ENCODE data around the gene TAF4. TPM values are rescaled to one million over a fixed set of nuclear protein-coding genes. Genes with fewer than 3 reads are reported as not detected.

The TAF4 gene
- total and polyA plus RNA-seq, 7 experiments from 2014 or later: 0.74 to 43.7 (median 20.8) TPM

DNA sequence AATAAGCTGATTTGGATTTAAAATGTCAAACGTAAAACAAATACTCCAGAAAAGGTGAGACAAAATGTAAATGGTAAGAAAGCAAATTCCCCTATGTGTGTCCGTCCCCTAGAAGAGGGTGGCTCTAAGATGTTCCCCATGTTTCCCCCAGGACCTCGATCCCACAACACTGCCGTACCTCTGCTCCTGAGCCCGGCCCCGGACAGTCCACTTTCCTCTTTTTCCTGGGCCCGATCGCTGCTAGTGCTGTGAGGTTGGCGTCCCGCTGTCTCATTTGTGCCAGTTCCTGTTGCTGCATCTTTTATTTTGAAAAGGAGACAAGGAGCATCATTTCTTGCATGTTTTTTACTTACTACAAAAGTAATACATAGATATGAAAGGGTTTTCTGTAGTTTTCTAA, 68.3 kb downstream of the TAF4 start:
- intact Hi-C loops (cut with micrococcal nuclease): no loop called here

DNA sequence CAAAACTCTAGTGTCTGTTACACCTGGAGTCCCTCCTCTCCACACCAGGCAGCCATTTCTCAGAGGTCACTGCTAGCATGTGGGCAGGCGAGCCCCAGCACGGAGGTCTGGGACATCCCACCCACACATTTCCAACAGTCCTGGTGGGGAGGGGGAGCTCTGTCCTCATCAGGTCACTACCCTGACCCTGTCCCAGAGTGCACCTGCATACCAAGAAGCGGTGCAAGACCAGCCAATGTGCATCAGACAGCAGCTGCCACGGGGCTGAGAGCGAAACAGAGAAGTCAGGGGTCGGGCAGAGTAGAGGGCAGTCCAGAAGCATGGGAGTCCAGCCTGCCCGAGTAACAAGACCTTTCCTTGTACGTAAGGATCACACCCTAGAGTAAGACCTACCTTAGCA, 71.1 kb downstream of the TAF4 start:
- CTCF ChIA-PET: interaction anchor here (0.5 kb wide), 1 partner anchor 29 kb away, joined by 3 read pairs; no protein-coding TSS in a partner anchor
- H3K27me3 ChIP-seq (ENCODE audit: control insufficient read depth in 2 of 2, insufficient read depth in 2 of 2, low read length in 2 of 2): no peaks in the 10 kb centered on the region
- POLR2A ChIA-PET: no interaction called here
- peaks cover 12 to 34% (median 16%) of the 10 kb centered on the region in 11 donors for H3K9me3 Mint-ChIP-seq
- H3K27ac ChIP-seq (ENCODE audit: low read depth, low read length): no peak overlapping the region
- H3K4me3 Mint-ChIP-seq: no peak overlapping the region
- peaks cover 0 to 6% (median 0%) of the 10 kb centered on the region in 3 experiments for H3K9me3 ChIP-seq (ENCODE audit: control insufficient read depth in 2 of 3, low read length in 3 of 3)
- no peaks in the 10 kb centered on the region for H3K27me3 Mint-ChIP-seq
- intact Hi-C loops (cut with micrococcal nuclease): no loop called here
- H3K4me3 ChIP-seq (ENCODE audit: low read length): no peak overlapping the region
- no peak for ATAC-seq
- no peak overlapping the region for H3K27ac Mint-ChIP-seq
- peaks cover 55 to 96% (median 85%) of the 10 kb centered on the region in 5 donors for H3K36me3 Mint-ChIP-seq
- H3K36me3 ChIP-seq (ENCODE audit: control insufficient read depth in 2 of 3, insufficient read depth in 3 of 3, low read length in 3 of 3): peaks cover 0 to 88% (median 9%) of the 10 kb centered on the region in 3 experiments
- H3K4me1 ChIP-seq (ENCODE audit: control insufficient read depth in 2 of 2, insufficient read depth in 2 of 2, low read length in 2 of 2): peaks cover 0 to 7% of the 10 kb centered on the region in 2 donors
- no peak for DNase-seq
- H3K4me1 Mint-ChIP-seq: peaks cover 0 to 13% (median 0%) of the 10 kb centered on the region in 7 donors

More for the DNA sequence above, 68.3 kb downstream of the TAF4 start:
- Mint-ChIP-seq H3K9me3 (peaks cover 0 to 12% (median 5%) of the 10 kb centered on the region in 11 donors), H3K4me1 (no peaks in the 10 kb centered on the region), H3K4me3 (no peak overlapping the region), H3K36me3 (peaks cover 45 to 89% (median 73%) of the 10 kb centered on the region in 5 donors), H3K27me3 (no peaks in the 10 kb centered on the region), H3K27ac (no peak overlapping the region)
- POLR2A ChIA-PET: no interaction called here
- H3K27me3 ChIP-seq (ENCODE audit: control insufficient read depth in 2 of 2, insufficient read depth in 2 of 2, low read length in 2 of 2): no peaks in the 10 kb centered on the region
- no peak for ATAC-seq
- peaks cover 0 to 88% (median 9%) of the 10 kb centered on the region in 3 experiments for H3K36me3 ChIP-seq (ENCODE audit: control insufficient read depth in 2 of 3, insufficient read depth in 3 of 3, low read length in 3 of 3)
- H3K27ac ChIP-seq (ENCODE audit: low read depth, low read length): no peak overlapping the region
- CTCF ChIA-PET: no interaction called here
- DNase-seq: no peak
- no peaks in the 10 kb centered on the region for H3K4me1 ChIP-seq (ENCODE audit: control insufficient read depth in 2 of 2, insufficient read depth in 2 of 2, low read length in 2 of 2)
- H3K4me3 ChIP-seq (ENCODE audit: low read length): no peak overlapping the region
- H3K9me3 ChIP-seq (ENCODE audit: control insufficient read depth in 2 of 3, low read length in 3 of 3): no peaks in the 10 kb centered on the region

DNA sequence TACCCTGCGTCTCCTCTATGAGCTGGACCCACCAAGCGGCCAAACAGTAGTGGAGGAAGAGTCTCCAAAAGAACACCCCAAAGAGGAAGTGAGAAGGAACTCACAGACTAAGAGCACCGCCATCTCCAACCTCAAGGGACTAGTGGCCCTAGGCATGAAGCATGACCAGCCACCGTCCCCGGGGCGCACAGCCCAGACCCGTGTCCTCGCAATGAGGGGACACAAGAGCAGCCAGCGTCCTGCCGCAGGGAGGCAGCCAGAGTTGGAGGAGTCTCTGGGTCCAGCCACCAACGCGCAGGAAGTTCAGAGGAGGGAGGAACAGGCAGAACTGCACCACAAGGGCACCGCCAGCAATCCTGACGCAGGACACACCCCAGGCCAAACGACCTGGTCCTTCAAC, 72.6 kb downstream of the TAF4 start:
- ChIA-PET CTCF (no interaction called here), POLR2A (no interaction called here)
- Histone ChIP-seq H3K27me3 (ENCODE audit: control insufficient read depth in 2 of 2, insufficient read depth in 2 of 2, low read length in 2 of 2) (no peaks in the 10 kb centered on the region), H3K4me3 (ENCODE audit: low read length) (no peak overlapping the region), H3K27ac (ENCODE audit: low read depth, low read length) (no peak overlapping the region), H3K4me1 (ENCODE audit: control insufficient read depth in 2 of 2, insufficient read depth in 2 of 2, low read length in 2 of 2) (peaks cover 0 to 7% of the 10 kb centered on the region in 2 donors), H3K9me3 (ENCODE audit: control insufficient read depth in 2 of 3, low read length in 3 of 3) (peaks cover 0 to 6% (median 0%) of the 10 kb centered on the region in 3 experiments), H3K36me3 (ENCODE audit: control insufficient read depth in 2 of 3, insufficient read depth in 3 of 3, low read length in 3 of 3) (peaks cover 0 to 84% (median 9%) of the 10 kb centered on the region in 3 experiments)
- ATAC-seq: no peak
- intact Hi-C loops (cut with micrococcal nuclease): no loop called here
- H3K4me1 Mint-ChIP-seq: peaks cover 0 to 19% (median 0%) of the 10 kb centered on the region in 7 donors
- no peak for DNase-seq
- peaks cover 55 to 95% (median 83%) of the 10 kb centered on the region in 5 donors for H3K36me3 Mint-ChIP-seq
- no peaks in the 10 kb centered on the region for H3K27me3 Mint-ChIP-seq
- peaks cover 12 to 34% (median 16%) of the 10 kb centered on the region in 11 donors for H3K9me3 Mint-ChIP-seq
- no peak overlapping the region for H3K27ac Mint-ChIP-seq
- no peak overlapping the region for H3K4me3 Mint-ChIP-seq

DNA sequence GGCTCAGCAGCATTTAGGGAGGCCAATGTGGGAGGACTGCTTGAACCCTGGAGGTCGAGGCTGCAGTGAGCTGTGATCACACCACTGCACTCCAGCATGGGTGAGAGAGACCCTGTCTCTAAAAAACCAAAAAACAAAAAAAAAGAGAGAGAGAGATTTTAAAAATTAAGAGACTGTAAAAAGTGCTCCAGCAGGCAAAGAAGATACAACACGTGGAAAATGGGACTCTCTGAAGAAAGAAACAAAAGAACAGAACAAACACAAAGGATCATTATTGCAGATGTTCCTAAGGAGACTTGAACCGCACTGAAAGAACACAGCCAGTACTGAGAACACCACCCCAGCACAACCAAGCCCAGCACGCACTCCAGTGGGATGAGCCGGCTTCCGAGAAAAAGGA, 74.2 kb downstream of the TAF4 start:
- H3K27me3 ChIP-seq (ENCODE audit: control insufficient read depth in 2 of 2, insufficient read depth in 2 of 2, low read length in 2 of 2): no peaks in the 10 kb centered on the region
- H3K36me3 ChIP-seq (ENCODE audit: control insufficient read depth in 2 of 3, insufficient read depth in 3 of 3, low read length in 3 of 3): peaks cover 0 to 84% (median 9%) of the 10 kb centered on the region in 3 experiments
- intact Hi-C loops (cut with micrococcal nuclease): no loop called here
- ChIA-PET POLR2A (no interaction called here), CTCF (no interaction called here)
- H3K9me3 Mint-ChIP-seq: peaks cover 12 to 41% (median 18%) of the 10 kb centered on the region in 11 donors
- ATAC-seq (no peak), DNase-seq (no peak)
- peaks cover 0 to 7% of the 10 kb centered on the region in 2 donors for H3K4me1 ChIP-seq (ENCODE audit: control insufficient read depth in 2 of 2, insufficient read depth in 2 of 2, low read length in 2 of 2)
- no peak overlapping the region for H3K27ac Mint-ChIP-seq
- H3K27me3 Mint-ChIP-seq: no peaks in the 10 kb centered on the region
- peaks cover 0 to 28% (median 7%) of the 10 kb centered on the region in 7 donors for H3K4me1 Mint-ChIP-seq
- no peak overlapping the region for H3K4me3 Mint-ChIP-seq
- H3K4me3 ChIP-seq (ENCODE audit: low read length): no peak overlapping the region
- peaks cover 55 to 95% (median 87%) of the 10 kb centered on the region in 5 donors for H3K36me3 Mint-ChIP-seq
- H3K9me3 ChIP-seq (ENCODE audit: control insufficient read depth in 2 of 3, low read length in 3 of 3): peaks cover 0 to 7% (median 0%) of the 10 kb centered on the region in 3 experiments
- H3K27ac ChIP-seq (ENCODE audit: low read depth, low read length): no peak overlapping the region

DNA sequence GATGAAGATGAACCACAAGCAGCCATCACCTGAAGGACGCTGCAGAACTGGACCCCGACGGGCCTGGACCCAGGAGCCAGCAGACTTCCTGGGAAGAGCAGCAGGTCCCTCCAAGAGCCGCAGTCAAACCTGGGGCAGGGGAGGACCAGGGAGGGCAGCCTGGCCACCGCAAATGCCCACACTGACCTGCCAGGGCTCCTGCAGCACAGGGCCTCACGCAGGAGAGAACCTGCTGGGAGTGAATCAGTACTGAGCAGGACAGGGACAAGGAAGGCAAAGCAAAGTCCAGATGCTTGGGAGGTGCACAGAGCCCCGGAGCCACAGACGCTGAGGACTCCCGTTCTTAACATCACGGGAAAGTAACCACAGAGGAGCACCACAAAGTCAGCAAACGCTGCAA, 75.2 kb downstream of the TAF4 start:
- Histone ChIP-seq H3K4me3 (ENCODE audit: low read length) (no peak overlapping the region), H3K27ac (ENCODE audit: low read depth, low read length) (no peak overlapping the region), H3K9me3 (ENCODE audit: control insufficient read depth in 2 of 3, low read length in 3 of 3) (peaks cover 0 to 13% (median 0%) of the 10 kb centered on the region in 3 experiments), H3K4me1 (ENCODE audit: control insufficient read depth in 2 of 2, insufficient read depth in 2 of 2, low read length in 2 of 2) (peaks cover 0 to 8% of the 10 kb centered on the region in 2 donors), H3K27me3 (ENCODE audit: control insufficient read depth in 2 of 2, insufficient read depth in 2 of 2, low read length in 2 of 2) (no peaks in the 10 kb centered on the region), H3K36me3 (ENCODE audit: control insufficient read depth in 2 of 3, insufficient read depth in 3 of 3, low read length in 3 of 3) (peaks cover 0 to 78% (median 9%) of the 10 kb centered on the region in 3 experiments)
- peaks cover 50 to 89% (median 85%) of the 10 kb centered on the region in 5 donors for H3K36me3 Mint-ChIP-seq
- peaks cover 0 to 30% (median 10%) of the 10 kb centered on the region in 7 donors for H3K4me1 Mint-ChIP-seq
- DNase-seq: no peak
- ChIA-PET CTCF (no interaction called here), POLR2A (no interaction called here)
- intact Hi-C loops (cut with micrococcal nuclease): no loop called here
- H3K27ac Mint-ChIP-seq: no peak overlapping the region
- H3K27me3 Mint-ChIP-seq: no peaks in the 10 kb centered on the region
- H3K4me3 Mint-ChIP-seq: peak overlapping the region in 1 of 10 donors; percentile 49
- no peak for ATAC-seq
- H3K9me3 Mint-ChIP-seq: peaks cover 12 to 44% (median 20%) of the 10 kb centered on the region in 11 donors

DNA sequence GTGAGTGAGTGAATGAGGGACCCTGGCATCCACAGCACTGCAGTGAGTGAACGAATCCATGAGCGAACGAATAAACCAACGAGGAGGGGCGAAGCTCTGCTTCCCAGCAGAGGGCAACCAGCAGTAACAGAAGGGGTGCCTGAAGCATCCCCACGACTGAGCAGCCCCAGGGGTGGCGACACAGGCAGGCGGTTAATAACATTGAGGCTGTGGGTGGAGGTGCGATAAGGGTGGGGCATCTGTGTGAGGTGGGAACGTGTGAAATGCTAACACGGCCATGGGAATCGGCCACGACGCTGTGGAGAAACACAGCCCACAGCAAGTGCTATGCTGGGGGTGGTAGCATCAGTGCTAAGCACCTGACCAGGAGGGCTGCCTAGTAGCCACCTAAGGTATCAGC, 75.9 kb downstream of the TAF4 start:
- H3K4me1 Mint-ChIP-seq: peaks cover 0 to 30% (median 10%) of the 10 kb centered on the region in 7 donors
- peaks cover 44 to 83% (median 78%) of the 10 kb centered on the region in 5 donors for H3K36me3 Mint-ChIP-seq
- no peak overlapping the region for H3K4me3 Mint-ChIP-seq
- H3K27ac Mint-ChIP-seq: peak overlapping the region in 1 of 9 donors; percentile 6
- Histone ChIP-seq H3K4me1 (ENCODE audit: control insufficient read depth in 2 of 2, insufficient read depth in 2 of 2, low read length in 2 of 2) (peaks cover 0 to 10% of the 10 kb centered on the region in 2 donors), H3K36me3 (ENCODE audit: control insufficient read depth in 2 of 3, insufficient read depth in 3 of 3, low read length in 3 of 3) (peaks cover 0 to 72% (median 2%) of the 10 kb centered on the region in 3 experiments), H3K27ac (ENCODE audit: low read depth, low read length) (no peak overlapping the region), H3K9me3 (ENCODE audit: control insufficient read depth in 2 of 3, low read length in 3 of 3) (peaks cover 0 to 15% (median 0%) of the 10 kb centered on the region in 3 experiments), H3K4me3 (ENCODE audit: low read length) (no peak overlapping the region), H3K27me3 (ENCODE audit: control insufficient read depth in 2 of 2, insufficient read depth in 2 of 2, low read length in 2 of 2) (no peaks in the 10 kb centered on the region)
- ChIA-PET POLR2A (no interaction called here), CTCF (no interaction called here)
- peaks cover 12 to 44% (median 20%) of the 10 kb centered on the region in 11 donors for H3K9me3 Mint-ChIP-seq
- ATAC-seq (peak; percentile 59), DNase-seq (no peak)
- H3K27me3 Mint-ChIP-seq: no peaks in the 10 kb centered on the region
- intact Hi-C loops (cut with micrococcal nuclease): no loop called here

DNA sequence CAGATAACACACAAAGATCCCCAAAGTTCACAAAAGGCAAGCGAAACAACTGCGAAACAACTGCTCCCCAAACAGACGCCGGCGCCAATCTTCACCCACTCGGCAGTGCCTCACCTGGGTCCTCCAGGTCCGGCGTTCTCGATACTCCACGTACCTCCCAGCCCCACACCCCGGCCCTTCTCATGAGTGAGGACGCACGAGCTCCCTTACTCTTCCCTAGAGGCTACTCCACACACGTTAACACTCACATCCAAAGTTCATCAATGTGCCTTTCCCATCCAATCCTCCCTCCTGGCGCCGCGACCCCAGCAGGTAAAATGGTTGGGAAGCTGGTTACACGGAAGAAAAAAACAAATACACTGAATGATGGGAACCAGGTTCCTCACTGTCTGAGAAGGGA, 77.0 kb downstream of the TAF4 start:
- Mint-ChIP-seq H3K4me1 (peaks cover 0 to 36% (median 16%) of the 10 kb centered on the region in 7 donors), H3K27me3 (no peaks in the 10 kb centered on the region), H3K9me3 (peaks cover 12 to 44% (median 24%) of the 10 kb centered on the region in 11 donors), H3K4me3 (no peak overlapping the region), H3K27ac (peak overlapping the region in 1 of 9 donors; percentile 69), H3K36me3 (peaks cover 36 to 83% (median 74%) of the 10 kb centered on the region in 5 donors)
- Histone ChIP-seq H3K27ac (ENCODE audit: low read depth, low read length) (no peak overlapping the region), H3K27me3 (ENCODE audit: control insufficient read depth in 2 of 2, insufficient read depth in 2 of 2, low read length in 2 of 2) (no peaks in the 10 kb centered on the region), H3K36me3 (ENCODE audit: control insufficient read depth in 2 of 3, insufficient read depth in 3 of 3, low read length in 3 of 3) (peaks cover 0 to 71% (median 0%) of the 10 kb centered on the region in 3 experiments), H3K4me1 (ENCODE audit: control insufficient read depth in 2 of 2, insufficient read depth in 2 of 2, low read length in 2 of 2) (peaks cover 0 to 10% of the 10 kb centered on the region in 2 donors), H3K9me3 (ENCODE audit: control insufficient read depth in 2 of 3, low read length in 3 of 3) (peaks cover 0 to 15% (median 0%) of the 10 kb centered on the region in 3 experiments), H3K4me3 (ENCODE audit: low read length) (no peak overlapping the region)
- intact Hi-C loops (cut with micrococcal nuclease): no loop called here
- POLR2A ChIA-PET: no interaction called here
- no peak for DNase-seq
- CTCF ChIA-PET: no interaction called here
- no peak for ATAC-seq

Measured in naive thymus-derived CD4-positive, alpha-beta T cell (primary cell).